Measurements from ENCODE around the gene CFAP57. TPM values are rescaled to one million over a fixed set of nuclear protein-coding genes. Genes with fewer than 3 reads are reported as not detected.

Gene CFAP57
- total and polyA plus RNA-seq, 2 of the 8 experiments (the other 6 are each of a cell fraction or from before 2014, with no cell fraction given), result 0.20 to 0.80 TPM

DNA sequence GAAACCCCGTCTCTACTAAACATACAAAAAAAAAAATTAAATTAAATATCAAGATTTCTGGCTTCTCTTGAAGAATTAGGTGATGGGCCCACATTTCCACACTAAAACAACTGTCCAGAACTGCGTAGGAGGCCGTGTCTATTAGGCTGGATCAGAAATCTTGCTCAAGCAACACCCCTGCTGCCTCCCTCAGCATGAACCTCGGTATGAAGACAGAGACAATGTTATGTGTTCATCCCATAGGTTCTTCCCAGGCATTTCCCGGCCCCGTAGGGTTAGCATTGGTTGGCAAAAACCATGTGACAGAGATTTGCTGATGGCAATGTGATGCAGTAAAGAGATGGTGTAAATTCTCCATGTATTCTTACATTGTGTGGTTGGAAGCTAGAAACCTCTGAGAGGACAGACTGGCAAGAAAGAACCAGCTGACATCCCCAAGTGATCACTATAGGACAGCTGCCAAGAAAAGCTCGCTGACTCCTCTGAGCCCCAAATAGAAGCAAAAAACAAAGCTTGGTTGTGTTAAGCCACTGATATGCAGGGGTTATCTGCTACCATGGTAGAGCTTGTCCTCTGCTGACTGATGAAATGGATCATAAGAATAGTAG, 34.6 kb upstream of the CFAP57 start:
- Histone ChIP-seq H3K23ac (ENCODE audit: insufficient read length) (no peak overlapping the region), H3K27me3 (replicated peaks in 1 of 4; ENCODE audit: control insufficient read depth in 3 of 4, extremely low read depth in 1 of 4, insufficient read depth in 3 of 4, low read length in 3 of 4) (no peaks in the 10 kb centered on the region), H3K14ac (ENCODE audit: insufficient read length) (no peak overlapping the region), H3K4me1 (replicated peaks in 1 of 4; ENCODE audit: control insufficient read depth in 3 of 4, insufficient read depth in 4 of 4, low read length in 3 of 4) (no peaks in the 10 kb centered on the region), H3K36me3 (ENCODE audit: control insufficient read depth in 2 of 4, insufficient read depth in 4 of 4, low read length in 3 of 4) (peaks cover 0 to 9% (median 1%) of the 10 kb centered on the region in 4 experiments; a peak in 2 of 8 replicates), H2AFZ (ENCODE audit: low read length) (no peak overlapping the region), H3K23me2 (ENCODE audit: low read depth, low read length) (no peaks in the 10 kb centered on the region), H3K9me3 (ENCODE audit: insufficient read depth in 2 of 2, low read depth in 1 of 2, low read length in 1 of 2) (peaks cover 14 to 19% of the 10 kb centered on the region in 2 experiments; a peak in 3 of 4 replicates), H4K91ac (replicated peaks; ENCODE audit: insufficient read length, low read length) (no peak overlapping the region), H3K4me2 (ENCODE audit: insufficient read depth in 1 of 2, low read depth in 2 of 2, low read length in 2 of 2) (no peak overlapping the region), H3K79me1 (ENCODE audit: low read depth, low read length) (peaks cover 4% of the 10 kb centered on the region; the same call in 1 of the 2 replicates), H3K9ac (replicated peaks in 1 of 4; ENCODE audit: extremely low read depth in 1 of 4, low read depth in 3 of 4, low read length in 3 of 4) (no peak overlapping the region), H2BK12ac (ENCODE audit: low read depth, low read length) (no peak overlapping the region), H2BK15ac (ENCODE audit: low read length) (no peak overlapping the region), H2BK20ac (ENCODE audit: low read length) (no peak overlapping the region), H3K27ac (ENCODE audit: low read depth, low read length) (no peak overlapping the region), H2BK120ac (replicated peaks; ENCODE audit: low read depth, low read length) (no peak overlapping the region), H3K79me2 (ENCODE audit: control insufficient read depth in 1 of 2, insufficient read depth in 2 of 2, low read length in 2 of 2) (no peaks in the 10 kb centered on the region), H4K8ac (ENCODE audit: extremely low read depth, insufficient read depth, low read length) (no peak overlapping the region), H2BK5ac (ENCODE audit: low read depth, low read length) (no peak overlapping the region), H4K5ac (ENCODE audit: insufficient read length, low read depth, low read length) (no peak overlapping the region), H3K4ac (replicated peaks; ENCODE audit: insufficient read length, low read depth, low read length) (no peak overlapping the region), H3K18ac (ENCODE audit: extremely low read depth, low read length) (no peak overlapping the region), H3K56ac (replicated peaks; ENCODE audit: insufficient read length, low read depth, low read length) (no peak overlapping the region), H2AK5ac (ENCODE audit: low read depth, low read length) (no peak overlapping the region), H4K20me1 (replicated peaks in 1 of 2; ENCODE audit: control insufficient read depth in 1 of 2, insufficient read depth in 2 of 2, low read length in 2 of 2) (peaks cover 0 to 2% of the 10 kb centered on the region in 2 experiments), H3K4me3 (ENCODE audit: extremely low read depth in 1 of 4, insufficient read depth in 2 of 4, low read depth in 3 of 4, low read length in 4 of 4) (no peak overlapping the region)
- CTCF ChIA-PET (ENCODE audit: partially characterized antibody), result interaction anchor here (1.7 kb wide), 1 partner anchor 9 kb away, joined by 3 read pairs; no protein-coding TSS in a partner anchor
- no peak for FAIRE-seq
- WGBS, 2 experiments (ENCODE audit: extremely low coverage in 1 of 2, insufficient coverage in 1 of 2, insufficient read length in 1 of 2, insufficient replicate concordance in 2 of 2, low coverage in 1 of 2, low lambda C conversion rate in 2 of 2, missing lambda C conversion rate in 1 of 2), result 89% methylated on average over 7 of the region's 7 CpGs; no CpG with 5 or more reads in 1 of the 2 experiments
- POLR2A ChIA-PET (ENCODE audit: partially characterized antibody), result interaction anchor here (1.3 kb wide), 1 partner anchor 61 kb away, joined by 5 read pairs; no protein-coding TSS in a partner anchor
- TF ChIP-seq RAD21 (IDR thresholded peaks at IDR 0.05 in 1 of 2, conservative IDR thresholded peaks at IDR 0.05 in 1 of 2; ENCODE audit: low read depth in 2 of 2, low read length in 2 of 2) (no peak), TBP (IDR thresholded peaks at IDR 0.05; ENCODE audit: low read depth, low read length) (no peak), CTBP2 (IDR thresholded peaks at IDR 0.05; ENCODE audit: borderline replicate concordance, insufficient read depth, insufficient read length, low read length) (no peak), FOSL1 (IDR thresholded peaks at IDR 0.05; ENCODE audit: insufficient read depth, low read depth, low read length) (no peak), PHF8 (conservative IDR thresholded peaks at IDR 0.05; ENCODE audit: low read depth, low read length) (no peak), TAF7 (optimal IDR thresholded peaks at IDR 0.05; ENCODE audit: borderline replicate concordance, low read depth, low read length) (no peak), SRF (IDR thresholded peaks at IDR 0.05; ENCODE audit: low read depth, low read length) (no peak), EP300 (IDR thresholded peaks at IDR 0.05; ENCODE audit: borderline replicate concordance in 1 of 2, low read depth in 2 of 2, low read length in 2 of 2) (no peak)
- no peak for DNase-seq (ENCODE audit: low read depth in 1 of 2, low spot score in 2 of 2)

All from H1 (cell line).